Measurements from ENCODE around the gene PLA2G10.

- TF ChIP-seq HDGF (IDR thresholded peaks at IDR 0.05) (no peak), DPF2 (IDR thresholded peaks at IDR 0.05) (no peak), CREB1 (IDR thresholded peaks at IDR 0.05) (no peak), CREB1 (CRISPR knock-in tag; IDR thresholded peaks at IDR 0.05) (no peak), BHLHE40 (IDR thresholded peaks at IDR 0.05; ENCODE audit: low read length) (no peak), ZNF384 (IDR thresholded peaks at IDR 0.05; ENCODE audit: low read depth, low read length) (no peak), TOE1 (IDR thresholded peaks at IDR 0.05; ENCODE audit: borderline replicate concordance) (no peak), TOE1 (CRISPR knock-in tag; IDR thresholded peaks at IDR 0.05; ENCODE audit: borderline replicate concordance, low read depth) (no peak), KLF16 (IDR thresholded peaks at IDR 0.05) (no peak), SMC3 (conservative IDR thresholded peaks at IDR 0.05; ENCODE audit: insufficient read depth, low read depth, low read length) (no peak), CREM (IDR thresholded peaks at IDR 0.05; ENCODE audit: low read depth) (no peak)
These were observed 12.0 kb downstream of the PLA2G10 start for GRCh38 chr16:14682121-14682520.
